NT2/D1 (cell line): ENCODE measurements around the gene KRTAP1-3.
"Not testable (repeated sequence)": the region's sequence is repeated elsewhere in the genome, so short reads cannot be mapped to it uniquely, and the experiment has no call there.

Experiments used
- SUZ12 ChIP-seq: IDR thresholded peaks from 2 replicates; pipeline ENCODE4 v1.6.1; 2011; ENCODE audit not compliant: insufficient read length, insufficient read depth; ENCODE audit errors: extremely low read depth
- ZNF274 ChIP-seq: IDR thresholded peaks from 2 replicates; pipeline ENCODE4 v1.6.1; 2011; ENCODE audit warnings: mild to moderate bottlenecking, low read depth, low read length

- not testable (repeated sequence) for TF ChIP-seq SUZ12, ZNF274
Measured at GRCh38 chr17:41040783-41041571, 6.3 kb upstream of the KRTAP1-3 start, which contains the start of gene KRTAP1-1.
